Cardiac muscle cell (in vitro differentiated cells and primary cell): ENCODE results near the gene BBIP1. TPM values are rescaled to one million over a fixed set of nuclear protein-coding genes. Genes with fewer than 3 reads are reported as not detected.

ENCODE experiments used
- DNase-seq, 2 donors: peaks; one replicate each; pipeline versions ENCODE4 v3.0.0 to v3.0.0-alpha.2; 2010 to 2017; ENCODE audit warnings: low read depth in 1 of 2, low spot score in 1 of 2
- H3K27ac ChIP-seq: fragments of 200-600 bp; sonication (generic); 2 replicates; pipeline ENCODE4 v1.5.1; 2016
- H3K27me3 ChIP-seq: fragments of 200-600 bp; sonication (generic); 2 replicates; pipeline ENCODE4 v1.6.0; 2016; ENCODE audit warnings: control low read depth
- H3K36me3 ChIP-seq: fragments of 200-600 bp; sonication (generic); 2 replicates; pipeline ENCODE4 v1.5.1; 2016; ENCODE audit warnings: control low read depth
- H3K4me1 ChIP-seq: fragments of 200-600 bp; sonication (generic); 2 replicates; pipeline ENCODE4 v1.8.1; 2017; ENCODE audit warnings: low read depth, mild to moderate bottlenecking, mixed run types
- H3K4me3 ChIP-seq: fragments of 200-600 bp; sonication (generic); 2 replicates; pipeline ENCODE4 v1.5.1; 2016; ENCODE audit warnings: mild to moderate bottlenecking
- H3K9me3 ChIP-seq: fragments of 200-600 bp; sonication (generic); 2 replicates; pipeline ENCODE4 v1.5.1; 2017; ENCODE audit warnings: low read depth, mild to moderate bottlenecking, control low read depth
- CTCF ChIP-seq: IDR thresholded peaks from 2 replicates; pipeline ENCODE4 v1.5.1; 2012; ENCODE audit warnings: low read depth, mild to moderate bottlenecking, low read length
- polyA plus RNA-seq: library from polyadenylated mRNA; unstranded; fragments of >200 nt; fragmentation: Nextera tagmentation; extraction: Ambion mirVana; gene quantifications from 2 replicates; pipeline ENCODE4 v1.2.1, GENCODE V29; 2016
- total RNA-seq: library from RNA; depleted of rRNA; stranded (reverse); fragments of >200 nt; gene quantifications from 2 replicates; pipeline ENCODE4 v1.2.3, GENCODE V29; 2016

BBIP1 gene
- total and polyA plus RNA-seq, 2 experiments from 2014 or later = 10.9 to 28.3 TPM

- Histone ChIP-seq H3K36me3 (peaks cover 37% of the 10 kb centered on the region), H3K27ac (no peak overlapping the region), H3K9me3 (no peaks in the 10 kb centered on the region), H3K27me3 (no peaks in the 10 kb centered on the region), H3K4me1 (no peaks in the 10 kb centered on the region), H3K4me3 (no peak overlapping the region)
- DNase-seq = peak in 1 of 2 donors; percentile 70
- TF ChIP-seq CTCF = no peak
These were observed 16.8 kb downstream of the BBIP1 start for GRCh38 chr10:110901954-110902819.

- Histone ChIP-seq H3K4me1 (no peaks in the 10 kb centered on the region), H3K36me3 (peaks cover 41% of the 10 kb centered on the region), H3K27me3 (no peaks in the 10 kb centered on the region), H3K4me3 (no peak overlapping the region), H3K27ac (peak overlapping the region; percentile 18), H3K9me3 (no peaks in the 10 kb centered on the region)
- TF ChIP-seq CTCF = no peak
- DNase-seq = no peak
These were observed 18.0 kb downstream of the BBIP1 start for GRCh38 chr10:110900983-110901382.

- no peak overlapping the region for H3K27ac ChIP-seq
- peaks cover 48% of the 10 kb centered on the region for H3K36me3 ChIP-seq
- H3K9me3 ChIP-seq = no peaks in the 10 kb centered on the region
- DNase-seq = no peak
- TF ChIP-seq CTCF = no peak
- H3K27me3 ChIP-seq = no peaks in the 10 kb centered on the region
- H3K4me3 ChIP-seq = no peak overlapping the region
- H3K4me1 ChIP-seq = no peaks in the 10 kb centered on the region
These were observed 20.6 kb downstream of the BBIP1 start for GRCh38 chr10:110898391-110898790.

GRCh38 chr10:110897184-110897583, 21.8 kb downstream of the BBIP1 start:
- H3K27me3 ChIP-seq = no peaks in the 10 kb centered on the region
- no peaks in the 10 kb centered on the region for H3K4me1 ChIP-seq
- peak overlapping the region; percentile 5 for H3K27ac ChIP-seq
- no peak overlapping the region for H3K4me3 ChIP-seq
- no peaks in the 10 kb centered on the region for H3K9me3 ChIP-seq
- no peak for TF ChIP-seq CTCF
- DNase-seq = no peak
- peaks cover 48% of the 10 kb centered on the region for H3K36me3 ChIP-seq

GRCh38 chr10:110893559-110894179, 25.3 kb downstream of the BBIP1 start:
- Histone ChIP-seq H3K4me3 (no peak overlapping the region), H3K36me3 (peaks cover 42% of the 10 kb centered on the region), H3K27me3 (no peaks in the 10 kb centered on the region), H3K27ac (no peak overlapping the region), H3K4me1 (no peaks in the 10 kb centered on the region), H3K9me3 (no peaks in the 10 kb centered on the region)
- peak; percentile 58 to 62 for DNase-seq
- peak; percentile 47 for TF ChIP-seq CTCF
